ENCODE results near the gene ATP5F1C. TPM values are rescaled to one million over a fixed set of nuclear protein-coding genes. Genes with fewer than 3 reads are reported as not detected.

Gene ATP5F1C
- polyA plus RNA-seq, 3 donors, result 179 to 455 (median 437) TPM

DNA sequence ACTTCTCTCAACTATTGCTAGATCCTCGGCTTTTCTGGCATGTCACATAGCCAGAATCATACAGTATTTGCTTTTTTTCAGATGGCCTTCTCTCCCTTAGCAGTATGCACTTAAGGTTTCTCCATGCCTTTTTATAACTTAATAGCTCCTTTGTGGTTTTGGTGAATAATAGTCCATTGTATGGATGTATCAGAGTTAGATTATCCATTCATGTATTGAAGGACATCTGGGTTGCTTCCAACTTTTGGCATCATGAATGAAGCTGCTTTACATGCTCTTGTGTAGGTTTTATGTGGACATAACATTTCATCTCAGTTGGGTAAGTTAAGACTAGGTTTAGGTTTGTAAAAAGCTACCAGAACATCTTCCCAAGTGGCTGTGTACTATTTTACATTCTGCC, 4.6 kb downstream of the ATP5F1C start:
- TF ChIP-seq, protein P1, sequence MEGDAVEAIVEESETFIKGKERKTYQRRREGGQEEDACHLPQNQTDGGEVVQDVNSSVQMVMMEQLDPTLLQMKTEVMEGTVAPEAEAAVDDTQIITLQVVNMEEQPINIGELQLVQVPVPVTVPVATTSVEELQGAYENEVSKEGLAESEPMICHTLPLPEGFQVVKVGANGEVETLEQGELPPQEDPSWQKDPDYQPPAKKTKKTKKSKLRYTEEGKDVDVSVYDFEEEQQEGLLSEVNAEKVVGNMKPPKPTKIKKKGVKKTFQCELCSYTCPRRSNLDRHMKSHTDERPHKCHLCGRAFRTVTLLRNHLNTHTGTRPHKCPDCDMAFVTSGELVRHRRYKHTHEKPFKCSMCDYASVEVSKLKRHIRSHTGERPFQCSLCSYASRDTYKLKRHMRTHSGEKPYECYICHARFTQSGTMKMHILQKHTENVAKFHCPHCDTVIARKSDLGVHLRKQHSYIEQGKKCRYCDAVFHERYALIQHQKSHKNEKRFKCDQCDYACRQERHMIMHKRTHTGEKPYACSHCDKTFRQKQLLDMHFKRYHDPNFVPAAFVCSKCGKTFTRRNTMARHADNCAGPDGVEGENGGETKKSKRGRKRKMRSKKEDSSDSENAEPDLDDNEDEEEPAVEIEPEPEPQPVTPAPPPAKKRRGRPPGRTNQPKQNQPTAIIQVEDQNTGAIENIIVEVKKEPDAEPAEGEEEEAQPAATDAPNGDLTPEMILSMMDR (IDR thresholded peaks at IDR 0.05), result no peak
- Mint-ChIP-seq H3K4me3 (no peak overlapping the region), H3K27me3 (ENCODE audit: low read depth in 3 of 3) (no peaks in the 10 kb centered on the region), H3K36me3 (peaks cover 20 to 51% of the 10 kb centered on the region in 2 donors), H3K9me3 (peaks cover 0 to 2% (median 0%) of the 10 kb centered on the region in 7 donors), H3K27ac (peak overlapping the region in 1 of 7 donors; percentile 22), H3K4me1 (peaks cover 36% of the 10 kb centered on the region)
- peaks cover 18 to 37% of the 10 kb centered on the region in 2 donors for H3K36me3 ChIP-seq (replicated peaks in 1 of 2; ENCODE audit: control insufficient read depth in 1 of 2, insufficient read depth in 2 of 2, low read length in 2 of 2)
- peaks cover 94% of the 10 kb centered on the region for H3K79me2 ChIP-seq (ENCODE audit: insufficient read depth, low read length)
- no peak overlapping the region for H3K9ac ChIP-seq (ENCODE audit: insufficient read depth, low read length, poor library complexity, severe bottlenecking)
- no peak overlapping the region for H3K27ac ChIP-seq (ENCODE audit: low read depth in 1 of 2, low read length in 2 of 2)
- H3K27me3 ChIP-seq (ENCODE audit: control insufficient read depth in 2 of 2, insufficient read depth in 2 of 2, low read length in 2 of 2), result no peaks in the 10 kb centered on the region
- 80% methylated on average over 1 of the region's 1 CpG for WGBS (ENCODE audit: insufficient coverage)
- DNase-seq, result no peak
- H3K4me2 ChIP-seq (replicated peaks; ENCODE audit: extremely low read depth, low read length, poor library complexity, severe bottlenecking), result no peak overlapping the region
- H2AFZ ChIP-seq (ENCODE audit: insufficient read depth, low read depth, low read length, poor library complexity, severe bottlenecking), result no peak overlapping the region
- H3K4me1 ChIP-seq (ENCODE audit: control insufficient read depth in 1 of 2, insufficient read depth in 2 of 2, low read length in 2 of 2), result peaks cover 12 to 17% of the 10 kb centered on the region in 2 donors
- intact Hi-C loops (cut with micrococcal nuclease), result no loop called here
- no peaks in the 10 kb centered on the region for H3K9me3 ChIP-seq (replicated peaks in 1 of 2; ENCODE audit: control insufficient read depth in 1 of 2, insufficient read depth in 1 of 2, low read length in 2 of 2)
- H4K20me1 ChIP-seq (ENCODE audit: insufficient read depth, low read length), result peaks cover 86% of the 10 kb centered on the region
- no peak overlapping the region for H3K4me3 ChIP-seq (replicated peaks in 1 of 3; ENCODE audit: low read depth in 2 of 3, low read length in 3 of 3)

DNA sequence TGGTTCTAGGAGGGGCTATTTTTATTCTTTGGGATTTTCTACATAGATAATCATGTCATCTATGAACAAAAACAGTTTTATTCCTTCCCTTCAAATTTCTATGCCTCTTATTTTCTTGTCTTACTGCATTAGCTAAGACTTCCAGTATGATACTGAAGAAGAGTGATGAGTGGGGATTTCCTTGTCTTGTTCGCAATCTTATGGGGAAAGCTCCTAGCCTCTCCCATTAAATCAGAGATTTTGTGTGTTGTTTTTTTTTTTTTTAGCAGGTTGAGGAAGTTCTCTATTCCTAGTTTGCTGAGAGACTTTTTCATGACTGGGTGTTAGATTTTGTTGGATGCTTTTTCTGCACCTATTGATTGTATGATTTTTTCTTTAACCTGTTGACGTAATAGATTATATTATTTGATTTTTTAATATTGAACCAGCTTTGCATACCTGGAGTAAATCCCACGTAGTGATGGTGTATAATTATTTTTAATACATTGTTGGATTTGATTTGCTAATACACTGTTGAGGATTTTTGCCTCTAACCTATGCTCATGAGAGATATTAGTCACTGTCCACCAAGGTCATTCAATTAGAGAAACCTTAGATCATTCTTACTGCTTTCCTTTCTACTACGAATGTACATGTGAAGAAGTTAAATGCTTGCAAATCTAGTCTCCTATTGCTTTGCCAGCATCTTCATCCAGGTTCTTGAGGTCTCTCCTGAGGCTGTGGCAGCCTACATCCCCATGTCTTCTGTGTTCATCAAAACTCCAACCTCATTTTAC, 6.5 kb downstream of the ATP5F1C start:
- no CpG with 5 or more reads among the region's 4 CpGs for WGBS (ENCODE audit: insufficient coverage)
- Histone ChIP-seq H3K9me3 (replicated peaks in 1 of 2; ENCODE audit: control insufficient read depth in 1 of 2, insufficient read depth in 1 of 2, low read length in 2 of 2) (no peaks in the 10 kb centered on the region), H3K4me1 (ENCODE audit: control insufficient read depth in 1 of 2, insufficient read depth in 2 of 2, low read length in 2 of 2) (peaks cover 1 to 7% of the 10 kb centered on the region in 2 donors), H3K27me3 (ENCODE audit: control insufficient read depth in 2 of 2, insufficient read depth in 2 of 2, low read length in 2 of 2) (no peaks in the 10 kb centered on the region), H3K79me2 (ENCODE audit: insufficient read depth, low read length) (peaks cover 75% of the 10 kb centered on the region), H3K4me3 (replicated peaks in 1 of 3; ENCODE audit: low read depth in 2 of 3, low read length in 3 of 3) (no peak overlapping the region), H3K27ac (ENCODE audit: low read depth in 1 of 2, low read length in 2 of 2) (no peak overlapping the region), H3K9ac (ENCODE audit: insufficient read depth, low read length, poor library complexity, severe bottlenecking) (no peak overlapping the region), H4K20me1 (ENCODE audit: insufficient read depth, low read length) (peaks cover 85% of the 10 kb centered on the region), H2AFZ (ENCODE audit: insufficient read depth, low read depth, low read length, poor library complexity, severe bottlenecking) (no peak overlapping the region), H3K4me2 (replicated peaks; ENCODE audit: extremely low read depth, low read length, poor library complexity, severe bottlenecking) (no peak overlapping the region), H3K36me3 (replicated peaks in 1 of 2; ENCODE audit: control insufficient read depth in 1 of 2, insufficient read depth in 2 of 2, low read length in 2 of 2) (peaks cover 34 to 56% of the 10 kb centered on the region in 2 donors)
- Mint-ChIP-seq H3K27ac (peak overlapping the region in 2 of 7 donors; percentile 40 to 42), H3K27me3 (ENCODE audit: low read depth in 3 of 3) (no peaks in the 10 kb centered on the region), H3K9me3 (peaks cover 0 to 2% (median 0%) of the 10 kb centered on the region in 7 donors), H3K4me3 (no peak overlapping the region), H3K36me3 (peaks cover 34 to 70% of the 10 kb centered on the region in 2 donors), H3K4me1 (peaks cover 25% of the 10 kb centered on the region)
- no peak for DNase-seq
- TF ChIP-seq, protein P1 (IDR thresholded peaks at IDR 0.05), result no peak
- intact Hi-C loops (cut with micrococcal nuclease), result no loop called here
